NCI-H524 (cell line): Measurements from ENCODE around the gene HIBCH.
A peak's percentile ranks its signal among the peaks of the same experiment; 100 is the strongest.
"Not testable (repeated sequence)": the region's sequence is repeated elsewhere in the genome, so short reads cannot be mapped to it uniquely, and the experiment has no call there.

Experiments
- DNase-seq, 2 experiments: peaks; one replicate each; lab custom pipeline; 2025; lab: John Stamatoyannopoulos, UW

Gene HIBCH, protein sequence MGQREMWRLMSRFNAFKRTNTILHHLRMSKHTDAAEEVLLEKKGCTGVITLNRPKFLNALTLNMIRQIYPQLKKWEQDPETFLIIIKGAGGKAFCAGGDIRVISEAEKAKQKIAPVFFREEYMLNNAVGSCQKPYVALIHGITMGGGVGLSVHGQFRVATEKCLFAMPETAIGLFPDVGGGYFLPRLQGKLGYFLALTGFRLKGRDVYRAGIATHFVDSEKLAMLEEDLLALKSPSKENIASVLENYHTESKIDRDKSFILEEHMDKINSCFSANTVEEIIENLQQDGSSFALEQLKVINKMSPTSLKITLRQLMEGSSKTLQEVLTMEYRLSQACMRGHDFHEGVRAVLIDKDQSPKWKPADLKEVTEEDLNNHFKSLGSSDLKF

DNA sequence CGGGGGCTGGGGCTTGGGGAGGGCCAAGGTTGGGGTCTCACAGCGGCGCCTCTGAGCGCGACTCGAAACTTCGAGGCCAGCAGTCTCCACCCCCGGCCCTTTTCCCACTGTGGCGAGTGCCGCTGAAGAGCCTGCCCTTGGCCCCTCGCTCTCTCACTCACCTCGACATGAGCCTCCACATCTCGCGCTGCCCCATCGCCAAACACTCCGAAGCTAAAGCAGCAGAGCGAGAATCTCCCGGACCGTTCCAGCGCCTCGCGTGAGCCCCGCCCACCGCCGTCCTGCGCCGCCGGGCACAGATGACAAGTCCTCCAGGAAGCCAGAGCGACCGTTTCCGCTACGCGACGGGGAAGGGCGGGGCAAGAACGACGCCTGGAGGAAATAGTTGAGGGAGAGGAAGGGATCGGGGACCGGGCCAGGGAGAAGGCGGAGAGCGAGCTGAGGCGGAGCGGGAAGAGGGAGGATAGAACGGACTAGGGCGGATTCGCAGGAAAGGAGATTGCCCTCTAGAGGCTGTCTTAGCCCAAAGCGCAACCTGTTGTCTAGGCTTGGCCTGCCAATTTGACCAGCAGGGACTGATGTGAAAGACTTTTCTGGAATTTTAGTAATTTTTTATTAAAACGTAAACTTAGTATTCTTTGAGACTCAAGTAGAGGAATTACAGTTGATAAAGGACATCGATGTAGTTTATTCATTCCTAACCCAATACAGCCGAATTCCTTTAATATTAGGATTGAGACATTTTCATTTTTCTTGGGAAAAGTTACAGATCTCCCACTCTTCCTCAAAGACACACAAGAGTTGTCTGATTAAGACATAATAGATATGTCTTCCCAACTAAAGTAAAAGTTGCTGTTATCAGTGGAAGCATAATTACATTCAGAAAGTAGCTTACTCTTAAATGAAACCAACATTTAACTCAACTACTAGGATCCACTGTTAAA is at the start of gene HIBCH:
Gene HIBCH, minus strand, starts transcription at position 272 of the 944 bp plus-strand sequence. Its CDS starts 76 bp downstream, at position 196.
- DNase-seq: peak; percentile 97 to 98

DNA sequence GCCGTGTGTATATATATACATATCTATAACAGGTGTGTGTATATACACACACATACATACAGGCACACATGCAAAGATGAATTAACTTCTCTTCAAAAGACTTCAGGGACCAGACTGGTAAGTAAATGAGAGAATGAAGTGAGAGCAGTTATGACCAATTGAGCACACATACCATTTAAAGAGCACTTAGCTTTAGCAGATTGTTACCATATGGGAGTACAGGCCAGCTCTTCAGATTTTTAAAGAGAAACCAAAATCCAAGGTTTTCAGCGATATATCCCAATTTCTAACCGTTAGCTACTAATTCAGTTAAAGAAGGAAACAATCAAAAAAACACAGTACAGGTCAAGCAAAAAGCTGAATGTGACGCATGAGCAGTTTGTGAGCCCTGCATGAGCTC is 47.5 kb upstream of the HIBCH start:
- DNase-seq: no peak

DNA sequence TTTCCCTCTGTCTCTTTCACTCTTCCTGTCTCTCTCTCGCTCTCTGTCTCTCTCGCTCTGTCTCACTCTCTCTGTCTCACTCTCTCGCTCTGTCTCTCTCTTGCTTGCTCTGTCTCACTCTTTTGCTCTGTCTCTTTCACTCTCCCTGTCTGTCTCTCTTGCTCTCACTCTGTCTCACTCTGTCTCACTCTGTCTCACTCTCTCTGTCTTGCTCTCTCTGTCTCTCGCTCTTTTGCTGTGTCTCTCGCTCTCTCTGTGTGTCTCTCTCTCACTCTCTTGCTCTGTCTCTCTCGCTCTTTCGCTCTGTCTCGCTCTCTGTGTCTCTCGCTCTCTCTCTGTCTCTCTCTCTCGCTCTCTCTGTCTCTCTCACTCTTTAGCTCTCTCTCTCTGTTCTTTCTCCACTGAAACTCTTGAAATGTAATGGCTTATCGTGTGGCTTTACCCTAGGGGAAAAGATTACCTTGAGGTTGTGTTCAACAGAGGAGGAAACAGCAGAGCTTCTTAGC is 46.7 kb upstream of the HIBCH start:
- DNase-seq: no peak

GRCh38 chr2:190365499-190366204 is 46.0 kb upstream of the HIBCH start:
- DNase-seq: peak in 1 of 2 experiments; percentile 23

- DNase-seq: no peak
These were observed 43.3 kb upstream of the HIBCH start for GRCh38 chr2:190362894-190363293.

GRCh38 chr2:190361572-190361971 is 41.9 kb upstream of the HIBCH start:
- DNase-seq: no peak

DNA sequence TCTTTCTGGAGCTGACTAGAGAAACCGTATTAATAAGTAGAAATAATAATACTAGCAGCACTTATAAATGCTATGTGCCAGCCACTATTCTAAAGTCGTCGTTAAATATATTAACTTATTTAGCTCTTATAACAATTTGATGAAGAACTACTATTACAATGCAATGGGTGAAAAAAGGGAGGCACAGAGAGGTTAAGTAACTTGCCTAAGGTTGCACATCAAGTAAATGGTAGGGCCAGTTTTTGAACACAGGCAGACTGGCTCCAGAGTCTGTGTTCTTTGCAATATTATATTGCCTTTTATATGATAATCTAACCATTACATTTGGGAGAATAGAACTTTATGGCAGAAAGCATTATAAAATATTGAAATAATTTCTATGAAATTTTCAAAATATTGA is 41.3 kb upstream of the HIBCH start:
- DNase-seq: no peak

DNA sequence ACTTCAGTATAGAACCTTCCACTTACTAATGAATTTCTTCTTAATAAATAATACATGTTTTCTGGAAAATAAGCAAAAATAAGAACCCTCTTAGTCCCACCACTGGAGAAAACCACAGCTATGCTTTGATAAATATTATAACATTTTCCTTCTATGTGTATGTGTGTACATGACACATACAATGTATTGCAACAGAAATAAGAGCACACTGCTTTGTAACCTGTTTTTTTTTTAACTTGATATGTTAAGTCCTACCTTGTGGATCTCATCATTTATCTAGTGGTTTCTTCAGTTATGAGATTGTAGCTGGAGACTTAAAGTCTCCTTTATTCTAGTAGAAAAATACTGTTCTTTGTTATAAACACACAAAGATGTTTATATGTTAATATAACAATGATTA is 40.9 kb upstream of the HIBCH start:
- no peak for DNase-seq

- DNase-seq: not testable (repeated sequence)
These were observed 39.2 kb upstream of the HIBCH start for GRCh38 chr2:190358655-190359448.

GRCh38 chr2:190357600-190357999 is 38.0 kb upstream of the HIBCH start:
- DNase-seq: no peak

GRCh38 chr2:190355968-190356644 is 36.5 kb upstream of the HIBCH start:
- no peak for DNase-seq

GRCh38 chr2:190354003-190354690 is 34.5 kb upstream of the HIBCH start:
- no peak for DNase-seq

- no peak for DNase-seq
These were observed 33.9 kb upstream of the HIBCH start for GRCh38 chr2:190353537-190353899.

GRCh38 chr2:190352668-190353536 is 33.3 kb upstream of the HIBCH start:
- no peak for DNase-seq

- DNase-seq: no peak
These were observed 32.3 kb upstream of the HIBCH start for GRCh38 chr2:190351955-190352354.

DNA sequence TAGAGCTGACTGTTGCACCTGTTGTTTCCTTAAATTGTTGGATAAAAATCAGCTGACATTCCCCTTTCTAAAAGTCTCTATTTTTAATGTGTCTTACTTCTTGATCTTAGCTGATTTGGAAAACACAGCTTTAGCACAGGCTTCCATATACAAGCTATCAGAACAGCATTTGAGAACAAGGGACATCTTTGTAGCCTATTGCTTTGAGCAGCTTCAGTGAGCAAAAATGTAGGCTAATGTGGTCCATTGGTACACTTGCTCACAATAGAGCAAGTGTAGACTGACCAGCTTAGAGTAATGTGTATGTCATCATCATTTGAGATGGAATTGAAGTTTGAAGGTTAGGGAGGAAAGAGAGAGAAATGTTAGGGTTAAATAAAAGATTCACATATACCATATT is 30.7 kb upstream of the HIBCH start:
- DNase-seq: no peak

- peak; percentile 17 to 41 for DNase-seq
These were observed 24.7 kb upstream of the HIBCH start for GRCh38 chr2:190344276-190344827.

- peak; percentile 17 to 45 for DNase-seq
These were observed 24.1 kb upstream of the HIBCH start, which contains the start of gene INPP1 for GRCh38 chr2:190343536-190344275. TSS of gene INPP1 (plus strand) at chr2:190343589. CDS start at chr2:190360103, 16,514 bp downstream.
